ENCODE data around the gene PRKD3.

DNA sequence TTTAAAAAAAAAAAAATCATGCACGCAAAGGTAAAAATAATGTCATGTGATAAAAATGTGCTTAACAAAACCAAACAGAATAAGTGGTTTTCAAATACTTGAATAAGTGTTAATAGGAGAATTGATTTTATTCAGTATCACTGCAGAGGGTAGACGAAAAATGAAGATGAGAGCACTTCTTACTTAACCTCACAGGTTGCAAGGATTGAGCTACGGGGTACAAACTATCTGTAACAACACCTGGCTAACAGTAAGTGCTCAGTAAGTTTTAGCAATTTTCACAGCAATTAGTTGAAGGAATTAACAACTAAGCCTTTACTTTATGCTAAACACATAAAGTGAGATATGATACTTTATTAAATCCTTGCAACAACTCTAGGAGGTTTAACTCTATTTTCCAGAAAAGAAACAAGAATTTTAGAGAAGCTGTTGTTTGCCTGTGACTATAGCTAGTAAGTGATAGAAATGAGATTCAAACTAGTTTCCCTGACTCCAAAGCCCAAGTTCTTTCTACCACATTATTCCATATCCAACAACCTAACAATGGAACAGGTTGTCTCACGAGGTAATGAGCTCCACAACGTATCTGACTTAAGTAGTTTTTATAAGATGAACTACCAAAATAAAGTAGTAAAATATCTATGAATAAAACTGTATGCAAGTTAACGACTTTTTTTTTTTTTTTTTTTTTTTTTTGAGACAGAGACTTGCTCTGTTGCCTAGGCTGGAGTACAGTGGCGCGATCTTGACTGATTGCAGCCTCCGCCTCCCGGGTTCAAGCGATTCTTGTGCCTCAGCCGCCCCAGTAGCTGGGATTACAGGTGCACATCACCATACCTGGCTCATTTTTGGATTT lies 4.7 kb downstream of the PRKD3 start:
- TF ChIP-seq, protein P1, sequence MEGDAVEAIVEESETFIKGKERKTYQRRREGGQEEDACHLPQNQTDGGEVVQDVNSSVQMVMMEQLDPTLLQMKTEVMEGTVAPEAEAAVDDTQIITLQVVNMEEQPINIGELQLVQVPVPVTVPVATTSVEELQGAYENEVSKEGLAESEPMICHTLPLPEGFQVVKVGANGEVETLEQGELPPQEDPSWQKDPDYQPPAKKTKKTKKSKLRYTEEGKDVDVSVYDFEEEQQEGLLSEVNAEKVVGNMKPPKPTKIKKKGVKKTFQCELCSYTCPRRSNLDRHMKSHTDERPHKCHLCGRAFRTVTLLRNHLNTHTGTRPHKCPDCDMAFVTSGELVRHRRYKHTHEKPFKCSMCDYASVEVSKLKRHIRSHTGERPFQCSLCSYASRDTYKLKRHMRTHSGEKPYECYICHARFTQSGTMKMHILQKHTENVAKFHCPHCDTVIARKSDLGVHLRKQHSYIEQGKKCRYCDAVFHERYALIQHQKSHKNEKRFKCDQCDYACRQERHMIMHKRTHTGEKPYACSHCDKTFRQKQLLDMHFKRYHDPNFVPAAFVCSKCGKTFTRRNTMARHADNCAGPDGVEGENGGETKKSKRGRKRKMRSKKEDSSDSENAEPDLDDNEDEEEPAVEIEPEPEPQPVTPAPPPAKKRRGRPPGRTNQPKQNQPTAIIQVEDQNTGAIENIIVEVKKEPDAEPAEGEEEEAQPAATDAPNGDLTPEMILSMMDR (IDR thresholded peaks at IDR 0.05; ENCODE audit: insufficient read depth, low read length, poor library complexity, severe bottlenecking), result no peak
- TF ChIP-seq EZH2phosphoT487 (conservative IDR thresholded peaks at IDR 0.05; ENCODE audit: low read length), result no peak

Data from SU-DHL-6 (cell line).